ENCODE results near the gene NECTIN2.

DNA sequence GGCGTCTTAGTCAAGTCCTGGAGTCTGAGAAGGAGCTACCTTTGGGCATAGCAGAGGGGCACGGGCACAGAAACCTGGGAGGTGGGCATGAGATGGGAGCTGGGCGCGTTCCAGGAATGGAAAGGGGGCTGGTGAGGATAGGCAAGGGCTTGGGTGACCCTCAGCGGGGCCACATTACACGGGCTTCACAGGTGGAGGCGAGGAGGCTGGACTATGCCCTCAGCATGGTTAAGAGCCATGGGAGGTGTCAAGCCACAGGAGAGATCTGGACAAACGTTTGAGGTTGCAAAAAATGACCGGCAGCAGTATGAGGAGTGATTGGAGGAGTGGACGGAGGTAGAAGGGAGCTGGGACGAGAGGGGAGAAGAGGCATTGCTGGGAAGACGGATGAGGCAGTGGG is 21.5 kb downstream of the NECTIN2 start:
- TF ChIP-seq, protein P1, sequence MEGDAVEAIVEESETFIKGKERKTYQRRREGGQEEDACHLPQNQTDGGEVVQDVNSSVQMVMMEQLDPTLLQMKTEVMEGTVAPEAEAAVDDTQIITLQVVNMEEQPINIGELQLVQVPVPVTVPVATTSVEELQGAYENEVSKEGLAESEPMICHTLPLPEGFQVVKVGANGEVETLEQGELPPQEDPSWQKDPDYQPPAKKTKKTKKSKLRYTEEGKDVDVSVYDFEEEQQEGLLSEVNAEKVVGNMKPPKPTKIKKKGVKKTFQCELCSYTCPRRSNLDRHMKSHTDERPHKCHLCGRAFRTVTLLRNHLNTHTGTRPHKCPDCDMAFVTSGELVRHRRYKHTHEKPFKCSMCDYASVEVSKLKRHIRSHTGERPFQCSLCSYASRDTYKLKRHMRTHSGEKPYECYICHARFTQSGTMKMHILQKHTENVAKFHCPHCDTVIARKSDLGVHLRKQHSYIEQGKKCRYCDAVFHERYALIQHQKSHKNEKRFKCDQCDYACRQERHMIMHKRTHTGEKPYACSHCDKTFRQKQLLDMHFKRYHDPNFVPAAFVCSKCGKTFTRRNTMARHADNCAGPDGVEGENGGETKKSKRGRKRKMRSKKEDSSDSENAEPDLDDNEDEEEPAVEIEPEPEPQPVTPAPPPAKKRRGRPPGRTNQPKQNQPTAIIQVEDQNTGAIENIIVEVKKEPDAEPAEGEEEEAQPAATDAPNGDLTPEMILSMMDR (IDR thresholded peaks at IDR 0.05; ENCODE audit: poor library complexity) = no peak
- TF ChIP-seq EZH2 (IDR thresholded peaks at IDR 0.05; ENCODE audit: borderline replicate concordance) = no peak
- no peak for TF ChIP-seq EZH2phosphoT487 (IDR thresholded peaks at IDR 0.05; ENCODE audit: low read depth, severe bottlenecking, unreplicated experiment)

All from hepatocyte (in vitro differentiated cells).